ENCODE results near the gene AGBL1.

- TF ChIP-seq EZH2 (IDR thresholded peaks at IDR 0.05; ENCODE audit: insufficient read depth, poor library complexity, severe bottlenecking) = no peak
- no peak for TF ChIP-seq EZH2phosphoT487 (IDR thresholded peaks at IDR 0.05; ENCODE audit: insufficient read depth, low read depth)
Measured at GRCh38 chr15:86138798-86139197, 59.1 kb downstream of the AGBL1 start.

Measured in GM23248 (cell line).